HCT116 (cell line): ENCODE results near the gene OBSCN. TPM values are rescaled to one million over a fixed set of nuclear protein-coding genes. Genes with fewer than 3 reads are reported as not detected.

Experiments
- ATAC-seq: fragments of 200-7000 bp; cut with Tn5 transposase; 2 replicates; pipeline ENCODE4 v1.9.1; 2020; ENCODE audit warnings: mild to moderate bottlenecking, moderate library complexity
- BruUV-seq: library from RNA; stranded (reverse); fragments of 400-500 nt; replicated peaks from 2 replicates; lab custom pipeline; 2021; lab: Mats Ljungman, UMichigan
- CTCF ChIA-PET: fragments of 300-600 bp; sonication (Branson Sonifier 250); formaldehyde crosslinking; loops from one replicate; lab custom pipeline; 2021; ENCODE audit warnings: antibody characterized with exemption; lab: Charles Lee
- POLR2A ChIA-PET: fragments of 300-600, 350-600 bp; sonication (Branson Sonifier 250); formaldehyde crosslinking; loops from one replicate; lab custom pipeline; 2021; ENCODE audit warnings: antibody characterized with exemption; lab: Charles Lee
- RAD21 ChIA-PET, 2 experiments: fragments of 300-600 bp; sonication (Branson Sonifier 250); formaldehyde crosslinking; loops; one replicate each; lab custom pipeline; 2023; ENCODE audit warnings: low total read pairs in 2 of 2; ENCODE audit not compliant: uncharacterized antibody in 2 of 2, unreplicated experiment in 2 of 2, low non-redundant PET in 1 of 2; lab: Charles Lee
- DNase-seq: peaks from one replicate; pipeline ENCODE4 v3.0.0-alpha.2; 2010; ENCODE audit warnings: low read depth, low spot score
- H2AFZ ChIP-seq: fragments of 200-600 bp; shearing (Covaris generic), sonication (generic); 2 replicates; pipeline ENCODE4 v1.6.1; 2017; ENCODE audit warnings: low read depth, mixed run types, mixed read lengths, antibody characterized with exemption, low read length; ENCODE audit not compliant: poor library complexity, severe bottlenecking
- H3K27ac ChIP-seq: 2 replicates; pipeline ENCODE4 v1.5.1; 2012; ENCODE audit warnings: low read depth, low read length
- H3K27me3 ChIP-seq: fragments of 200-600 bp; sonication (generic); 2 replicates; pipeline ENCODE4 v1.6.1; 2016; ENCODE audit warnings: mixed run types, low read length, mixed read lengths; ENCODE audit not compliant: insufficient read depth
- H3K36me3 ChIP-seq, 2 experiments: fragments of 200-500 bp in 1 of 2; fragments of 200-600 bp in 1 of 2; sonication (Bioruptor generic) in 1 of 2; sonication (generic) in 1 of 2; 2 replicates each; pipeline versions ENCODE4 v1.5.1 to v1.6.1; 2014 to 2016; ENCODE audit warnings: low read length in 2 of 2, inconsistent platforms in 1 of 2, mixed read lengths in 1 of 2, mixed run types in 1 of 2; ENCODE audit not compliant: insufficient read depth in 2 of 2, control insufficient read depth in 1 of 2
- H3K4me1 ChIP-seq, 2 experiments: fragments of 200-600 bp in 1 of 2; sonication (generic) in 1 of 2; 2 replicates each; pipeline versions ENCODE4 v1.5.1 to v1.6.1; 2012 to 2017; ENCODE audit warnings: low read length in 2 of 2, inconsistent platforms in 1 of 2, mild to moderate bottlenecking in 1 of 2, mixed read lengths in 1 of 2, mixed run types in 1 of 2, moderate library complexity in 1 of 2; ENCODE audit not compliant: insufficient read depth in 2 of 2, control insufficient read depth in 1 of 2
- H3K4me2 ChIP-seq: fragments of 200-600 bp; sonication (generic); 2 replicates; pipeline ENCODE4 v1.6.1; 2017; ENCODE audit warnings: mixed run types, low read length, mixed read lengths
- H3K4me3 ChIP-seq, 2 experiments: fragments of 200-600 bp in 1 of 2; sonication (generic) in 1 of 2; replicated peaks in 1 of 2; 2 replicates each; pipeline ENCODE4 v1.5.1; 2011 to 2016; ENCODE audit warnings: low read length in 2 of 2, control low read depth in 1 of 2, low read depth in 1 of 2, mild to moderate bottlenecking in 1 of 2, mixed read lengths in 1 of 2, mixed run types in 1 of 2
- H3K79me2 ChIP-seq: fragments of 200-600 bp; sonication (generic); 2 replicates; pipeline ENCODE4 v1.6.1; 2017; ENCODE audit warnings: mild to moderate bottlenecking, mixed run types, low read length, moderate library complexity, mixed read lengths; ENCODE audit not compliant: insufficient read depth
- H3K9ac ChIP-seq: fragments of 200-600 bp; sonication (generic); 2 replicates; pipeline ENCODE4 v1.6.1; 2016; ENCODE audit warnings: low read length, mixed read lengths
- H3K9me2 ChIP-seq: fragments of 200-600 bp; sonication (generic), shearing (Covaris generic); 2 replicates; pipeline ENCODE4 v1.6.1; 2017; ENCODE audit warnings: mixed run types, mild to moderate bottlenecking, moderate library complexity; ENCODE audit not compliant: insufficient read depth
- H3K9me3 ChIP-seq, 2 experiments: fragments of 200-500 bp in 1 of 2; fragments of 200-600 bp in 1 of 2; sonication (Bioruptor generic) in 1 of 2; sonication (generic) in 1 of 2; 2 replicates each; pipeline ENCODE4 v1.6.1; 2014 to 2017; ENCODE audit warnings: low read length in 2 of 2, mixed read lengths in 2 of 2, inconsistent platforms in 1 of 2, low read depth in 1 of 2, mild to moderate bottlenecking in 1 of 2, mixed run types in 1 of 2, moderate library complexity in 1 of 2; ENCODE audit not compliant: control insufficient read depth in 1 of 2, insufficient read depth in 1 of 2
- H4K20me1 ChIP-seq: fragments of 200-600 bp; sonication (generic), shearing (Covaris generic); 2 replicates; pipeline ENCODE4 v1.6.1; 2017; ENCODE audit warnings: mixed run types, mild to moderate bottlenecking, moderate library complexity; ENCODE audit not compliant: insufficient read depth
- CBX3 ChIP-seq: IDR thresholded peaks from 2 replicates; pipeline ENCODE4 v1.6.1; 2012; ENCODE audit warnings: low read depth
- EGR1 ChIP-seq: IDR thresholded peaks from 2 replicates; pipeline ENCODE4 v1.6.1; 2012; ENCODE audit warnings: low read depth
- ELF1 ChIP-seq: IDR thresholded peaks from 2 replicates; pipeline ENCODE4 v1.6.1; 2012; ENCODE audit warnings: low read depth, borderline replicate concordance
- EZH2phosphoT487 ChIP-seq: fragments of 200-600 bp; IDR thresholded peaks from 2 replicates; pipeline ENCODE4 v1.6.1; 2018; ENCODE audit warnings: antibody characterized with exemption, borderline replicate concordance
- FOSL1 ChIP-seq: IDR thresholded peaks from 2 replicates; pipeline ENCODE4 v1.6.1; 2012; ENCODE audit warnings: low read depth
- JUND ChIP-seq: IDR thresholded peaks from 2 replicates; pipeline ENCODE4 v1.6.1; 2012
- POLR2A ChIP-seq: IDR thresholded peaks from 2 replicates; pipeline ENCODE4 v1.7.0; 2011; ENCODE audit warnings: borderline replicate concordance; ENCODE audit not compliant: insufficient read depth, insufficient read length; ENCODE audit errors: extremely low read depth
- POLR2AphosphoS5 ChIP-seq: IDR thresholded peaks from 2 replicates; pipeline ENCODE4 v1.6.1; 2011; ENCODE audit warnings: mild to moderate bottlenecking, low read depth, low read length, moderate library complexity
- SIN3A ChIP-seq: IDR thresholded peaks from 2 replicates; pipeline ENCODE4 v1.6.1; 2012; ENCODE audit warnings: low read depth
- SRF ChIP-seq: IDR thresholded peaks from 2 replicates; pipeline ENCODE4 v1.6.1; 2012; ENCODE audit warnings: low read depth
- TCF7L2 ChIP-seq: IDR thresholded peaks from 2 replicates; pipeline ENCODE4 v1.7.0; 2011; ENCODE audit warnings: borderline replicate concordance, inconsistent platforms; ENCODE audit not compliant: insufficient read depth, insufficient read length; ENCODE audit errors: extremely low read depth
- intact Hi-C: fragments of 100-400 bp; cut with micrococcal nuclease; formaldehyde crosslinking; loops from 2 replicates; pipeline ENCODE4 v1.10.0; 2022
- total RNA-seq: library from RNA; stranded (reverse); gene quantifications from one replicate; pipeline ENCODE4 v1.2.1, GENCODE V29; 2021; ENCODE audit not compliant: unreplicated experiment
- TF ChIP-seq, protein P1 (sequence below): IDR thresholded peaks from 2 replicates; pipeline ENCODE4 v1.6.1; 2012

OBSCN gene
- total RNA-seq, 1 experiment from 2014 or later = 16.6 TPM

DNA sequence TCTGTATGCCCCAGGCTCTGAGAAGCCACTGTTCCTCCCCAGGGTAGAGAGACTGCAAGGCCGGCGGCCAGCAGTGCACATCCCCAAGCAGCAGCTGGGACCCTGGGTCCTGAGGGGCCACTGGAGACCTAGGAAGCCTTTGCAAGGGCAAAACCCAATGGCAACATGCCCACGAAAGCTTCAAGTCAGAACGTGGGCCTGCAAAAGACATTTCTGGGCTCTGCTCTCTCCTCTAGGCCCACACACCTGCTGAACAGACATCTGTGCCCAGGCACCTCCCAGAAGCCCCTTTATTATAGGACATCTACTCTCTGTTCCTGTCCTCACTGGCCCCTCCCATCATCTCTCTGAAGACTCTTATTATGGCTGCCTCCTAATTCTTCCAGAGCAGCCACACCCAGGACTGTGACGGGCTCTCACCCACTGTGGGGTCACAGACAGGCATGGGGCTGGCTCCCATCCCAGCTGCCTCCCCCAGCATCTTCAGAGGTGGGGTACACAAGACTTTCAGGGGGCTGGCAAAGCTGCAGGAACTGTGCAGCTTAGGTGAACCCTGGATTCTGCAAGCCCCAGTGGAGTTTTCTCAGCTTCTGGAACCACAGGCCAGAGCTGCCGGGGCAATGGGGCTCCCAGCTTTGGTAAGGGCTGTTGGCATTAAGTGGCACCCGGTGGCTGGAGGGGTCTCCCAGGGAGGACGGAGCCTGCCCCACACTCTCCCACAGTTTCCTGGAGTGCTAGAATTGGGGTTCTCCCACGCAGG, 186.1 kb downstream of the OBSCN start:
- no TSS peak for BruUV-seq
- peak; percentile 43 for ATAC-seq
- Histone ChIP-seq H3K79me2 (no peaks in the 10 kb centered on the region), H3K9me2 (no peaks in the 10 kb centered on the region), H4K20me1 (no peaks in the 10 kb centered on the region), H3K4me2 (peak overlapping the region; percentile 74; the same call in 1 of the 2 replicates), H3K4me3 (no peak overlapping the region), H3K27ac (peak overlapping the region; percentile 42), H2AFZ (no peak overlapping the region), H3K9me3 (no peaks in the 10 kb centered on the region), H3K27me3 (no peaks in the 10 kb centered on the region), H3K9ac (no peak overlapping the region), H3K4me1 (peaks cover 25 to 33% of the 10 kb centered on the region in 2 experiments), H3K36me3 (peaks cover 12 to 20% of the 10 kb centered on the region in 2 experiments; a peak in 3 of 4 replicates)
- intact Hi-C loops = loop anchor here (1.0 to 5.0 kb wide), 2 partner anchors 263 to 397 kb away; no protein-coding TSS in a partner anchor
- DNase-seq = no peak
- ChIA-PET RAD21 (interaction anchor here in 1 of 2 experiments (1.0 kb wide), 1 partner anchor 394 kb away, joined by 3 read pairs; no protein-coding TSS in a partner anchor), CTCF (interaction anchor here (0.8 to 2.7 kb wide), 8 partner anchors 8 to 395 kb away, joined by 3 to 10 read pairs (median 6); partner anchors contain the start of gene TRIM11), POLR2A (interaction anchor here (1.0 to 1.5 kb wide), 2 partner anchors 9 to 13 kb away, joined by 3 read pairs; partner anchors contain the start of gene TRIM11)
- TF ChIP-seq POLR2AphosphoS5 (no peak; the same call in 1 of the 2 replicates), ELF1 (no peak), CBX3 (no peak), SRF (no peak), EGR1 (no peak), JUND (no peak), TCF7L2 (no peak), POLR2A (no peak), FOSL1 (no peak), SIN3A (no peak), EZH2phosphoT487 (no peak)
- TF ChIP-seq, protein P1, sequence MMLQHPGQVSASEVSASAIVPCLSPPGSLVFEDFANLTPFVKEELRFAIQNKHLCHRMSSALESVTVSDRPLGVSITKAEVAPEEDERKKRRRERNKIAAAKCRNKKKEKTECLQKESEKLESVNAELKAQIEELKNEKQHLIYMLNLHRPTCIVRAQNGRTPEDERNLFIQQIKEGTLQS = no peak
